HG02588 (cell line): ENCODE data around the gene ZNF3.

Source experiments
- ATAC-seq: cut with Tn5 transposase; IDR thresholded peaks from one replicate; pipeline ENCODE4 v1.9.1; 2021; ENCODE audit warnings: mild to moderate bottlenecking, moderate library complexity; ENCODE audit not compliant: unreplicated experiment

ZNF3 gene

GRCh38 chr7:100059251-100059739 lies 22.2 kb downstream of the ZNF3 start:
- no peak for ATAC-seq

- no peak for ATAC-seq
Observed at GRCh38 chr7:100057006-100057405, 24.5 kb downstream of the ZNF3 start.

- ATAC-seq, result no peak
Observed at GRCh38 chr7:100053215-100053614, 28.3 kb downstream of the ZNF3 start.

- ATAC-seq, result no peak
Observed at GRCh38 chr7:100051611-100052010, 29.9 kb downstream of the ZNF3 start.

- ATAC-seq, result peak; percentile 91
Observed at GRCh38 chr7:100049441-100050291, 31.9 kb downstream of the ZNF3 start, which contains the start of gene ZSCAN21. TSS of gene ZSCAN21 (plus strand) at chr7:100049774. CDS start at chr7:100057007, 7,233 bp downstream.

GRCh38 chr7:100048680-100049079 lies 32.8 kb downstream of the ZNF3 start:
- no peak for ATAC-seq

GRCh38 chr7:100044718-100045117 lies 36.8 kb downstream of the ZNF3 start:
- ATAC-seq, result no peak

- no peak for ATAC-seq
Observed at GRCh38 chr7:100040575-100040974, 40.9 kb downstream of the ZNF3 start.

- no peak for ATAC-seq
Observed at GRCh38 chr7:100038326-100038725, 43.2 kb downstream of the ZNF3 start.

- no peak for ATAC-seq
Observed at GRCh38 chr7:100035876-100036275, 45.6 kb downstream of the ZNF3 start.

- ATAC-seq, result no peak
Observed at GRCh38 chr7:100034871-100035510, 46.5 kb downstream of the ZNF3 start.

- ATAC-seq, result no peak
Observed at GRCh38 chr7:100033526-100033925, 48.0 kb downstream of the ZNF3 start.

- no peak for ATAC-seq
Observed at GRCh38 chr7:100029596-100029995, 51.9 kb downstream of the ZNF3 start.

- ATAC-seq, result no peak
Observed at GRCh38 chr7:100027197-100027596, 54.3 kb downstream of the ZNF3 start.

- no peak for ATAC-seq
Observed at GRCh38 chr7:100024020-100024619, 57.4 kb downstream of the ZNF3 start.

GRCh38 chr7:100023526-100023925 lies 58.0 kb downstream of the ZNF3 start:
- no peak for ATAC-seq

GRCh38 chr7:100022621-100023020 lies 58.9 kb downstream of the ZNF3 start:
- no peak for ATAC-seq

- ATAC-seq, result no peak
Observed at GRCh38 chr7:100021297-100021696, 60.2 kb downstream of the ZNF3 start.
